GM12878 (cell line): ENCODE measurements around the gene HOXC9. TPM values are rescaled to one million over a fixed set of nuclear protein-coding genes. Genes with fewer than 3 reads are reported as not detected.
A peak's percentile ranks its signal among the peaks of the same experiment; 100 is the strongest.

ENCODE experiments used
- BCL3 ChIP-seq: IDR thresholded peaks from 2 replicates; pipeline ENCODE4 v1.6.1; 2011; ENCODE audit warnings: borderline replicate concordance, low read depth, mild to moderate bottlenecking, moderate library complexity, low read length; ENCODE audit not compliant: insufficient read depth, poor library complexity, severe bottlenecking
- BMI1 ChIP-seq: fragments of 450-650 bp; IDR thresholded peaks from 2 replicates; pipeline ENCODE4 v1.6.1; 2016; ENCODE audit warnings: mild to moderate bottlenecking, moderate library complexity, borderline replicate concordance
- CREM ChIP-seq: IDR thresholded peaks from 2 replicates; pipeline ENCODE4 v1.6.1; 2014; ENCODE audit warnings: antibody characterized with exemption, low read depth
- EZH2 ChIP-seq: IDR thresholded peaks from 2 replicates; pipeline ENCODE4 v1.6.1; 2012; ENCODE audit warnings: low read depth, mild to moderate bottlenecking, control low read depth, inconsistent platforms, low read length, borderline replicate concordance; ENCODE audit not compliant: control insufficient read depth
- FOXM1 ChIP-seq: IDR thresholded peaks from 2 replicates; pipeline ENCODE4 v1.6.1; 2012; ENCODE audit warnings: low read depth, mild to moderate bottlenecking, inconsistent platforms, low read length, moderate library complexity
- KAT2A ChIP-seq: conservative IDR thresholded peaks from 2 replicates; pipeline ENCODE4 v1.6.1; 2011; ENCODE audit warnings: low read depth, low read length; ENCODE audit not compliant: control insufficient read depth
- KLF5 ChIP-seq: fragments of 450-650 bp; IDR thresholded peaks from 2 replicates; pipeline ENCODE4 v1.6.1; 2014; ENCODE audit warnings: mild to moderate bottlenecking; ENCODE audit not compliant: partially characterized antibody
- MEF2B ChIP-seq: fragments of 450-650 bp; IDR thresholded peaks from 2 replicates; pipeline ENCODE4 v1.6.1; 2018; ENCODE audit warnings: mild to moderate bottlenecking, moderate library complexity; ENCODE audit not compliant: partially characterized antibody, poor library complexity, severe bottlenecking
- MTA2 ChIP-seq: fragments of 450-650 bp; IDR thresholded peaks from 2 replicates; pipeline ENCODE4 v1.6.1; 2016; ENCODE audit warnings: low read depth, mild to moderate bottlenecking, moderate library complexity
- NFIC ChIP-seq: IDR thresholded peaks from 2 replicates; pipeline ENCODE4 v1.6.1; 2012; ENCODE audit warnings: low read depth, mild to moderate bottlenecking, inconsistent platforms, low read length, moderate library complexity
- NFYB ChIP-seq: IDR thresholded peaks from 2 replicates; pipeline ENCODE4 v1.6.1; 2011; ENCODE audit warnings: low read depth, mild to moderate bottlenecking, low read length, improper control_type of control experiment, moderate library complexity; ENCODE audit not compliant: insufficient read depth
- PBX3 ChIP-seq: IDR thresholded peaks from 2 replicates; pipeline ENCODE4 v1.6.1; 2011; ENCODE audit warnings: mild to moderate bottlenecking, low read depth, low read length, moderate library complexity; ENCODE audit not compliant: insufficient replicate concordance
- PKNOX1 ChIP-seq: fragments of 450-650 bp; IDR thresholded peaks from 2 replicates; pipeline ENCODE4 v1.6.1; 2016; ENCODE audit warnings: mild to moderate bottlenecking
- PML ChIP-seq: IDR thresholded peaks from 2 replicates; pipeline ENCODE4 v1.6.1; 2012; ENCODE audit warnings: low read length, inconsistent platforms
- RCOR1 ChIP-seq: conservative IDR thresholded peaks from 2 replicates; pipeline ENCODE4 v1.6.1; 2012; ENCODE audit warnings: low read depth, low read length, improper control_type of control experiment
- RFX5 ChIP-seq: IDR thresholded peaks from 2 replicates; pipeline ENCODE4 v1.6.1; 2011; ENCODE audit warnings: low read depth, low read length, improper control_type of control experiment
- SP1 ChIP-seq: IDR thresholded peaks from one replicate; pipeline ENCODE4 v1.6.1; 2011; ENCODE audit warnings: low read depth, low read length
- STAT1 ChIP-seq: fragments of 450-650 bp; conservative IDR thresholded peaks from 2 replicates; pipeline ENCODE4 v1.6.1; 2014; ENCODE audit warnings: antibody characterized with exemption, mild to moderate bottlenecking
- TARDBP ChIP-seq: IDR thresholded peaks from 2 replicates; pipeline ENCODE4 v1.6.1; 2016; ENCODE audit warnings: borderline replicate concordance
- USF2 ChIP-seq: IDR thresholded peaks from 2 replicates; pipeline ENCODE4 v1.6.1; 2011; ENCODE audit warnings: low read depth, low read length, improper control_type of control experiment, borderline replicate concordance
- YBX1 ChIP-seq: fragments of 450-650 bp; IDR thresholded peaks from 2 replicates; pipeline ENCODE4 v1.6.1; 2016; ENCODE audit warnings: antibody characterized with exemption
- YY1 ChIP-seq: IDR thresholded peaks from 2 replicates; pipeline ENCODE4 v1.6.1; 2011; ENCODE audit warnings: low read depth, mild to moderate bottlenecking, low read length
- ZNF207 ChIP-seq: fragments of 450-650 bp; IDR thresholded peaks from 2 replicates; pipeline ENCODE4 v1.6.1; 2014; ENCODE audit warnings: antibody characterized with exemption, mild to moderate bottlenecking, borderline replicate concordance
- ZNF217 ChIP-seq: fragments of 450-650 bp; IDR thresholded peaks from 2 replicates; pipeline ENCODE4 v1.6.1; 2017; ENCODE audit warnings: antibody characterized with exemption, mild to moderate bottlenecking
- ZNF622 ChIP-seq: fragments of 450-650 bp; IDR thresholded peaks from 2 replicates; pipeline ENCODE4 v1.6.1; 2017; ENCODE audit warnings: mild to moderate bottlenecking, inconsistent platforms
- ZSCAN29 ChIP-seq: fragments of 450-650 bp; IDR thresholded peaks from 2 replicates; pipeline ENCODE4 v1.6.1; 2017; ENCODE audit warnings: mild to moderate bottlenecking, moderate library complexity
- ZZZ3 ChIP-seq: IDR thresholded peaks from 2 replicates; pipeline ENCODE4 v1.6.1; 2011; ENCODE audit warnings: low read depth; ENCODE audit not compliant: control insufficient read depth, insufficient read length
- polyA plus RNA-seq, 11 experiments: library from polyadenylated mRNA; depleted of rRNA in 4 of 11; unstranded in 6 of 11; stranded (reverse) in 5 of 11; fragments of >200 nt; fragmentation: Nextera tagmentation in 4 of 11; fragmentation: Illumina TruSeq in 1 of 11; extraction: Ambion mirVana in 4 of 11; extraction: Trizol in 1 of 11; gene quantifications; 1 replicate in 1 of 11; 2 replicates in 10 of 11; pipeline versions ENCODE4 v1.2.1 to v1.2.3, GENCODE V29; 2011 to 2016; ENCODE audit warnings: inconsistent platforms in 2 of 11, missing spikeins in 2 of 11, low read depth in 1 of 11
- total RNA-seq, 4 experiments: library from RNA; depleted of rRNA in 3 of 4; stranded (reverse); fragments of >200 nt in 3 of 4; fragmentation: Illumina TruSeq in 1 of 4; extraction: Trizol in 1 of 4; gene quantifications; 2 replicates each; pipeline versions ENCODE4 v1.2.1 to v1.2.3, GENCODE V29; 2013 to 2021

HOXC9 gene
- total and polyA plus RNA-seq, 10 of the 15 experiments (the other 5 are each of a cell fraction or from before 2014, with no cell fraction given): not detected

- TF ChIP-seq BCL3: no peak
- TF ChIP-seq FOXM1: no peak
- peak; percentile 65 for TF ChIP-seq USF2
- TF ChIP-seq MTA2: no peak
- peak; percentile 92 for TF ChIP-seq CREM
- TF ChIP-seq NFYB: no peak
- TF ChIP-seq KAT2A: no peak
- no peak for TF ChIP-seq KLF5
- TF ChIP-seq RCOR1: no peak
- TF ChIP-seq PKNOX1: no peak
- TF ChIP-seq ZNF217: no peak
- TF ChIP-seq MEF2B: no peak
- no peak for TF ChIP-seq ZSCAN29
- TF ChIP-seq STAT1: no peak
- TF ChIP-seq NFIC: no peak
- TF ChIP-seq PBX3: no peak
- no peak for TF ChIP-seq TARDBP
- TF ChIP-seq YY1: peak; percentile 42; the same call in 1 of the 2 replicates
- TF ChIP-seq ZZZ3: no peak
- no peak for TF ChIP-seq SP1
- no peak for TF ChIP-seq PML
- no peak for TF ChIP-seq EZH2
- peak; percentile 75; the same call in 1 of the 2 replicates for TF ChIP-seq RFX5
- no peak for TF ChIP-seq ZNF207
- 0 out of 2 replicates have a peak, but pooled peaks have one; percentile 7 for TF ChIP-seq BMI1
- TF ChIP-seq ZNF622: no peak
- no peak for TF ChIP-seq YBX1
These were observed 14.9 kb upstream of the HOXC9 start, which contains the start of gene HOXC10 (continued) for GRCh38 chr12:53984901-53985691.
